ENCODE measurements around the gene CCDC149. TPM values are rescaled to one million over a fixed set of nuclear protein-coding genes. Genes with fewer than 3 reads are reported as not detected.

CCDC149 gene
- total and polyA plus RNA-seq, 2 of the 4 experiments (the other 2 are of a cell fraction): 6.7 to 7.0 TPM

- Histone ChIP-seq H2AK5ac (ENCODE audit: low read depth, low read length) (no peak overlapping the region), H3K14ac (replicated peaks; ENCODE audit: low read depth, low read length) (no peak overlapping the region), H3K27me3 (ENCODE audit: control insufficient read depth, insufficient read depth, low read length) (no peaks in the 10 kb centered on the region), H2BK15ac (ENCODE audit: low read depth, low read length) (no peak overlapping the region), H4K91ac (ENCODE audit: insufficient read depth, low read depth, low read length) (no peak overlapping the region), H4K8ac (ENCODE audit: low read depth in 2 of 2, low read length in 2 of 2) (no peak overlapping the region), H2BK120ac (ENCODE audit: low read depth, low read length) (no peak overlapping the region), H2AK9ac (replicated peaks; ENCODE audit: low read depth, low read length, poor library complexity) (no peak overlapping the region), H3K4me2 (ENCODE audit: low read depth, low read length) (no peak overlapping the region), H3K56ac (ENCODE audit: extremely low read depth, insufficient read depth, low read length) (no peak overlapping the region), H4K5ac (ENCODE audit: low read depth, low read length) (no peak overlapping the region), H3K79me1 (ENCODE audit: low read depth in 1 of 2, low read length in 2 of 2) (no peaks in the 10 kb centered on the region; a peak in 1 of 4 replicates), H3K27ac (ENCODE audit: insufficient read depth, low read length) (no peak overlapping the region), H3K4me3 (ENCODE audit: insufficient read depth, low read depth, low read length) (no peak overlapping the region), H3K9me3 (ENCODE audit: control insufficient read depth, insufficient read depth, low read length) (no peaks in the 10 kb centered on the region; the same call in 1 of the 2 replicates), H3K4me1 (ENCODE audit: control insufficient read depth, insufficient read depth, low read length) (no peaks in the 10 kb centered on the region), H2BK20ac (ENCODE audit: low read depth, low read length) (no peak overlapping the region), H3K23ac (ENCODE audit: low read depth, low read length) (no peak overlapping the region), H4K20me1 (ENCODE audit: insufficient read depth, low read length) (no peaks in the 10 kb centered on the region), H3K36me3 (ENCODE audit: control insufficient read depth, insufficient read depth, low read length) (peaks cover 6% of the 10 kb centered on the region; the same call in 1 of the 2 replicates), H3K4ac (ENCODE audit: low read depth, low read length) (no peak overlapping the region), H2BK5ac (ENCODE audit: low read depth, low read length, poor library complexity, severe bottlenecking) (no peak overlapping the region), H3K9me1 (ENCODE audit: insufficient read depth, low read length) (no peaks in the 10 kb centered on the region), H2AFZ (replicated peaks; ENCODE audit: low read length, poor library complexity) (no peak overlapping the region), H3K18ac (ENCODE audit: low read depth, low read length) (no peak overlapping the region), H3K9ac (ENCODE audit: low read depth, low read length) (no peak overlapping the region)
- in situ Hi-C loops (cut with MboI; ENCODE audit: low sequenced_read_pairs): no loop called here
- 75% methylated on average over 1 of the region's 6 CpGs; no CpG with 5 or more reads in 1 of the 2 experiments for WGBS, 2 experiments (ENCODE audit: extremely low coverage in 2 of 2, insufficient read length in 1 of 2)
- ChIA-PET CTCF (no interaction called here), POLR2A (ENCODE audit: unreplicated experiment) (no interaction called here)
- dilution Hi-C loops (cut with HindIII; ENCODE audit: low sequenced_read_pairs, unreplicated experiment): no loop called here
- intact Hi-C loops (cut with micrococcal nuclease): no loop called here
- DNase-seq (no peak), ATAC-seq (ENCODE audit: low read depth) (no peak)
- TF ChIP-seq MAFK (IDR thresholded peaks at IDR 0.05; ENCODE audit: low read depth, low read length): no peak
- no peak for TF ChIP-seq RFX5 (IDR thresholded peaks at IDR 0.05; ENCODE audit: low read depth, low read length)
- no peak for TF ChIP-seq NFE2L2 (IDR thresholded peaks at IDR 0.05; ENCODE audit: low read depth, low read length)
- no peak for TF ChIP-seq CEBPB (IDR thresholded peaks at IDR 0.05; ENCODE audit: low read depth, low read length)
- TF ChIP-seq MAZ (IDR thresholded peaks at IDR 0.05; ENCODE audit: borderline replicate concordance, low read depth, low read length): no peak
- no peak for TF ChIP-seq MXI1 (IDR thresholded peaks at IDR 0.05; ENCODE audit: borderline replicate concordance, low read depth, low read length)
- TF ChIP-seq SMC3 (IDR thresholded peaks at IDR 0.05; ENCODE audit: low read depth, low read length): no peak
- TF ChIP-seq USF2 (IDR thresholded peaks at IDR 0.05; ENCODE audit: low read depth, low read length): no peak
- TF ChIP-seq RCOR1 (IDR thresholded peaks at IDR 0.05; ENCODE audit: insufficient replicate concordance, low read length): no peak
- TF ChIP-seq POLR2A (IDR thresholded peaks at IDR 0.05; ENCODE audit: low read depth, low read length): no peak
- TF ChIP-seq, protein P1, sequence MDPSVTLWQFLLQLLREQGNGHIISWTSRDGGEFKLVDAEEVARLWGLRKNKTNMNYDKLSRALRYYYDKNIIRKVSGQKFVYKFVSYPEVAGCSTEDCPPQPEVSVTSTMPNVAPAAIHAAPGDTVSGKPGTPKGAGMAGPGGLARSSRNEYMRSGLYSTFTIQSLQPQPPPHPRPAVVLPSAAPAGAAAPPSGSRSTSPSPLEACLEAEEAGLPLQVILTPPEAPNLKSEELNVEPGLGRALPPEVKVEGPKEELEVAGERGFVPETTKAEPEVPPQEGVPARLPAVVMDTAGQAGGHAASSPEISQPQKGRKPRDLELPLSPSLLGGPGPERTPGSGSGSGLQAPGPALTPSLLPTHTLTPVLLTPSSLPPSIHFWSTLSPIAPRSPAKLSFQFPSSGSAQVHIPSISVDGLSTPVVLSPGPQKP (IDR thresholded peaks at IDR 0.05; ENCODE audit: borderline replicate concordance, low read depth, low read length): no peak
- no peak for TF ChIP-seq CTCF (conservative IDR thresholded peaks at IDR 0.05; ENCODE audit: low read depth, low read length)
- no peak for TF ChIP-seq RAD21 (IDR thresholded peaks at IDR 0.05; ENCODE audit: low read length)
- no peak for TF ChIP-seq FOS (IDR thresholded peaks at IDR 0.05; ENCODE audit: low read depth, low read length)
- TF ChIP-seq BHLHE40 (IDR thresholded peaks at IDR 0.05; ENCODE audit: low read depth, low read length): no peak
- TF ChIP-seq CHD1 (IDR thresholded peaks at IDR 0.05; ENCODE audit: low read depth, low read length): no peak
- BruUV-seq (replicated peaks): no TSS peak
Observed at GRCh38 chr4:24876431-24876830, 36.4 kb downstream of the CCDC149 start.

Data from IMR-90 (cell line).